Stimulated activated CD8-positive, alpha-beta memory T cell treated with anti-CD3 and anti-CD28 coated beads, Interleukin-2, amount 100 ng/mL, for 48 hours (primary cell): Measurements from ENCODE around the gene NANS.
A peak's percentile ranks its signal among the peaks of the same experiment; 100 is the strongest.
"Not testable (repeated sequence)": the region's sequence is repeated elsewhere in the genome, so short reads cannot be mapped to it uniquely, and the experiment has no call there.

ENCODE experiments used
- DNase-seq, 2 donors: peaks; one replicate each; pipeline ENCODE4 v3.0.0-alpha.2; 2020; ENCODE audit warnings: low read depth in 2 of 2

NANS gene

GRCh38 chr9:98100456-98100855 is 43.9 kb downstream of the NANS start:
- no peak for DNase-seq

- DNase-seq, result no peak
Measured at GRCh38 chr9:98101416-98101815, 44.9 kb downstream of the NANS start.

- DNase-seq, result peak; percentile 37 to 59
Measured at GRCh38 chr9:98101868-98102273, 45.3 kb downstream of the NANS start.

GRCh38 chr9:98104445-98104881 is 47.9 kb downstream of the NANS start:
- DNase-seq, result no peak

- DNase-seq, result no peak
Measured at GRCh38 chr9:98105006-98105405, 48.5 kb downstream of the NANS start.

- no peak for DNase-seq
Measured at GRCh38 chr9:98107926-98108325, 51.4 kb downstream of the NANS start.

GRCh38 chr9:98108531-98109031 is 52.0 kb downstream of the NANS start:
- no peak for DNase-seq

- DNase-seq, result no peak
Measured at GRCh38 chr9:98109052-98109451, 52.5 kb downstream of the NANS start.

GRCh38 chr9:98117097-98117496 is 60.6 kb downstream of the NANS start:
- not testable (repeated sequence) for DNase-seq

- DNase-seq, result no peak
Measured at GRCh38 chr9:98117984-98118639, 61.6 kb downstream of the NANS start.

GRCh38 chr9:98118640-98119601 is 62.4 kb downstream of the NANS start, which contains the start of gene TRIM14:
TSS of gene TRIM14 (minus strand) at chr9:98119222. CDS start at chr9:98119188, 34 bp downstream.
- peak; percentile 56 to 61 for DNase-seq

GRCh38 chr9:98120476-98120875 is 63.9 kb downstream of the NANS start:
- DNase-seq, result no peak

- DNase-seq, result no peak
Measured at GRCh38 chr9:98121058-98121457, 64.5 kb downstream of the NANS start.

- not testable (repeated sequence) for DNase-seq
Measured at GRCh38 chr9:98124091-98124490, 67.6 kb downstream of the NANS start.

GRCh38 chr9:98124637-98125426 is 68.3 kb downstream of the NANS start:
- DNase-seq, result no peak

GRCh38 chr9:98127226-98127625 is 70.7 kb downstream of the NANS start:
- no peak for DNase-seq

- no peak for DNase-seq
Measured at GRCh38 chr9:98128316-98128715, 71.8 kb downstream of the NANS start.

- no peak for DNase-seq
Measured at GRCh38 chr9:98129451-98129881, 72.9 kb downstream of the NANS start.

- DNase-seq, result not testable (repeated sequence)
Measured at GRCh38 chr9:98130060-98130459, 73.5 kb downstream of the NANS start.

GRCh38 chr9:98130576-98131228 is 74.2 kb downstream of the NANS start:
- no peak for DNase-seq

- no peak for DNase-seq
Measured at GRCh38 chr9:98132158-98132557, 75.6 kb downstream of the NANS start.
